ENCODE data around the gene CDC14A. TPM values are rescaled to one million over a fixed set of nuclear protein-coding genes. Genes with fewer than 3 reads are reported as not detected.

Gene CDC14A
- polyA plus RNA-seq, 1 donor from 2014 or later, result 2.7 TPM

DNA sequence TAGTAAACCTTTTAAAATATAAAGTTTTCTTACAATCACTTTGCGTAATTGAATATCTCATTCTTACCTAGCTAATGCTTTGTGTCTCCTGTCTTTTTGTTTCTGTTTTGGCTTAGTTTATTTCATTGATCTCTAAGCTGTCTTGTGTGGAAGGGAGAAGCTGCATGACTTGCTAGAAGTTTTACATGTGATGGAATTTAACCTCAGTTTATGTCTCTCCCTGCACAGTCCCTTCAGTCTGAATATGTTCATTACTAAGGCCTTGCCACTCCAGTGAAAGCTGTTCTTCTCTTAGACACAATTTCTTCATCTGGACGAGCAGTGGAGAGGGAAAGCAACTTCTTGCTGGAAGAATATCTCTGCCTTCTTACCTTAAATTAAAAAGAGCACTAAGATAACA is 165.7 kb downstream of the CDC14A start:
- no peak overlapping the region for H2AFZ ChIP-seq (ENCODE audit: low read depth, low read length)
- no peaks in the 10 kb centered on the region for H3F3A ChIP-seq (ENCODE audit: insufficient read depth, low read length, poor library complexity, severe bottlenecking)
- H3K4me3 ChIP-seq (ENCODE audit: low read length), result no peak overlapping the region
- H3K9me3 ChIP-seq (ENCODE audit: low read length), result no peaks in the 10 kb centered on the region
- H3K9ac ChIP-seq (ENCODE audit: low read length), result no peak overlapping the region
- no peaks in the 10 kb centered on the region for H4K20me1 ChIP-seq (ENCODE audit: insufficient read depth)
- H3K79me2 ChIP-seq (replicated peaks; ENCODE audit: insufficient read depth, low read length), result no peaks in the 10 kb centered on the region
- H3K4me2 ChIP-seq (ENCODE audit: low read length), result no peak overlapping the region
- TF ChIP-seq, protein P1, sequence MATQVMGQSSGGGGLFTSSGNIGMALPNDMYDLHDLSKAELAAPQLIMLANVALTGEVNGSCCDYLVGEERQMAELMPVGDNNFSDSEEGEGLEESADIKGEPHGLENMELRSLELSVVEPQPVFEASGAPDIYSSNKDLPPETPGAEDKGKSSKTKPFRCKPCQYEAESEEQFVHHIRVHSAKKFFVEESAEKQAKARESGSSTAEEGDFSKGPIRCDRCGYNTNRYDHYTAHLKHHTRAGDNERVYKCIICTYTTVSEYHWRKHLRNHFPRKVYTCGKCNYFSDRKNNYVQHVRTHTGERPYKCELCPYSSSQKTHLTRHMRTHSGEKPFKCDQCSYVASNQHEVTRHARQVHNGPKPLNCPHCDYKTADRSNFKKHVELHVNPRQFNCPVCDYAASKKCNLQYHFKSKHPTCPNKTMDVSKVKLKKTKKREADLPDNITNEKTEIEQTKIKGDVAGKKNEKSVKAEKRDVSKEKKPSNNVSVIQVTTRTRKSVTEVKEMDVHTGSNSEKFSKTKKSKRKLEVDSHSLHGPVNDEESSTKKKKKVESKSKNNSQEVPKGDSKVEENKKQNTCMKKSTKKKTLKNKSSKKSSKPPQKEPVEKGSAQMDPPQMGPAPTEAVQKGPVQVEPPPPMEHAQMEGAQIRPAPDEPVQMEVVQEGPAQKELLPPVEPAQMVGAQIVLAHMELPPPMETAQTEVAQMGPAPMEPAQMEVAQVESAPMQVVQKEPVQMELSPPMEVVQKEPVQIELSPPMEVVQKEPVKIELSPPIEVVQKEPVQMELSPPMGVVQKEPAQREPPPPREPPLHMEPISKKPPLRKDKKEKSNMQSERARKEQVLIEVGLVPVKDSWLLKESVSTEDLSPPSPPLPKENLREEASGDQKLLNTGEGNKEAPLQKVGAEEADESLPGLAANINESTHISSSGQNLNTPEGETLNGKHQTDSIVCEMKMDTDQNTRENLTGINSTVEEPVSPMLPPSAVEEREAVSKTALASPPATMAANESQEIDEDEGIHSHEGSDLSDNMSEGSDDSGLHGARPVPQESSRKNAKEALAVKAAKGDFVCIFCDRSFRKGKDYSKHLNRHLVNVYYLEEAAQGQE (IDR thresholded peaks at IDR 0.05; ENCODE audit: borderline replicate concordance), result no peak
- no peak for TF ChIP-seq TAF1 (IDR thresholded peaks at IDR 0.05; ENCODE audit: low read depth)
- TF ChIP-seq, protein P2, sequence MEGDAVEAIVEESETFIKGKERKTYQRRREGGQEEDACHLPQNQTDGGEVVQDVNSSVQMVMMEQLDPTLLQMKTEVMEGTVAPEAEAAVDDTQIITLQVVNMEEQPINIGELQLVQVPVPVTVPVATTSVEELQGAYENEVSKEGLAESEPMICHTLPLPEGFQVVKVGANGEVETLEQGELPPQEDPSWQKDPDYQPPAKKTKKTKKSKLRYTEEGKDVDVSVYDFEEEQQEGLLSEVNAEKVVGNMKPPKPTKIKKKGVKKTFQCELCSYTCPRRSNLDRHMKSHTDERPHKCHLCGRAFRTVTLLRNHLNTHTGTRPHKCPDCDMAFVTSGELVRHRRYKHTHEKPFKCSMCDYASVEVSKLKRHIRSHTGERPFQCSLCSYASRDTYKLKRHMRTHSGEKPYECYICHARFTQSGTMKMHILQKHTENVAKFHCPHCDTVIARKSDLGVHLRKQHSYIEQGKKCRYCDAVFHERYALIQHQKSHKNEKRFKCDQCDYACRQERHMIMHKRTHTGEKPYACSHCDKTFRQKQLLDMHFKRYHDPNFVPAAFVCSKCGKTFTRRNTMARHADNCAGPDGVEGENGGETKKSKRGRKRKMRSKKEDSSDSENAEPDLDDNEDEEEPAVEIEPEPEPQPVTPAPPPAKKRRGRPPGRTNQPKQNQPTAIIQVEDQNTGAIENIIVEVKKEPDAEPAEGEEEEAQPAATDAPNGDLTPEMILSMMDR (IDR thresholded peaks at IDR 0.05; ENCODE audit: poor library complexity, severe bottlenecking), result no peak
- no peak for TF ChIP-seq RAD21 (conservative IDR thresholded peaks at IDR 0.05)
- TF ChIP-seq POLR2AphosphoS5 (IDR thresholded peaks at IDR 0.05), result no peak
- TF ChIP-seq MXI1 (conservative IDR thresholded peaks at IDR 0.05; ENCODE audit: poor library complexity, severe bottlenecking), result no peak
- TF ChIP-seq SMC3 (conservative IDR thresholded peaks at IDR 0.05; ENCODE audit: poor library complexity), result no peak
- no peak for TF ChIP-seq EP300 (conservative IDR thresholded peaks at IDR 0.05; ENCODE audit: poor library complexity, severe bottlenecking)
- TF ChIP-seq EZH2 (IDR thresholded peaks at IDR 0.05; ENCODE audit: borderline replicate concordance, insufficient read depth, low read length, poor library complexity, severe bottlenecking), result no peak
- no peaks in the 10 kb centered on the region for H3K27me3 ChIP-seq (ENCODE audit: insufficient read depth, low read depth, low read length)
- H3K27ac ChIP-seq (ENCODE audit: low read length), result no peak overlapping the region
- no peaks in the 10 kb centered on the region for H3K36me3 ChIP-seq (ENCODE audit: insufficient read depth, low read length)
- H3K9me2 ChIP-seq (ENCODE audit: insufficient read depth, low read length), result no peaks in the 10 kb centered on the region

DNA sequence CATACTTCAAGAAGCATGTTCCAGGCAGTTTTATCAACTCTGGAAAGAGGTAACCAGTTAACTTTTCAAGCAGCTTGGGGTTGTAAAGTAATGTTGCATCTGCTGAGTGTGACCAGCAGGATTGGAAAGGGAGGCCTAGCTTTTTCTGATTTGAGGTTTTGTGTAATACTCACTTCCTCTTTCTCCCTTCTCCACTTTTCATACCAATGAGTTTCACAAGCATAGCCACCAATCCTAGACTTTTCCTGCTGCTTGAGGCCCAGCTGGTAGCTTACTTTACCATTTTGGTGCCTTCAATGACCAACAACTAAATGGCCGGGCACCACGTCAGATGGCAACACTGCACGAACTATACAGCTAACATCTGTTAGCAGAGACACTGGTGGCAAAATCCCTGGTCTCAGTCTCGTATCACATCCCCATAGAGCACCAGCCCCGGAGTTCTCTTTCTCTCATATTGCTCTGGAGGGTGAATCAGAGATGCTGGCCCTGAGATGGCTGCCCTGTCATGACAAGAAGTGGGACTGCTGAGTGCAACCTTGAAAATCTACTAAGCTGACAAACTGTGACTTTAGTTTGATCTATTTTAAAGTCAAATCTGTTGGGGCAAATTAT is 170.8 kb downstream of the CDC14A start:
- Histone ChIP-seq H3K4me2 (ENCODE audit: low read length) (no peak overlapping the region), H4K20me1 (ENCODE audit: insufficient read depth) (no peaks in the 10 kb centered on the region), H3K27ac (ENCODE audit: low read length) (no peak overlapping the region), H3K36me3 (ENCODE audit: insufficient read depth, low read length) (no peaks in the 10 kb centered on the region), H3K79me2 (replicated peaks; ENCODE audit: insufficient read depth, low read length) (no peaks in the 10 kb centered on the region), H3K9me2 (ENCODE audit: insufficient read depth, low read length) (no peaks in the 10 kb centered on the region), H3K9ac (ENCODE audit: low read length) (no peak overlapping the region), H3K4me3 (ENCODE audit: low read length) (no peak overlapping the region), H2AFZ (ENCODE audit: low read depth, low read length) (no peak overlapping the region), H3F3A (ENCODE audit: insufficient read depth, low read length, poor library complexity, severe bottlenecking) (no peaks in the 10 kb centered on the region), H3K27me3 (ENCODE audit: insufficient read depth, low read depth, low read length) (no peaks in the 10 kb centered on the region), H3K9me3 (ENCODE audit: low read length) (no peaks in the 10 kb centered on the region)
- TF ChIP-seq, protein P2 (IDR thresholded peaks at IDR 0.05; ENCODE audit: poor library complexity, severe bottlenecking), result no peak
- TF ChIP-seq EP300 (conservative IDR thresholded peaks at IDR 0.05; ENCODE audit: poor library complexity, severe bottlenecking) (no peak), TAF1 (IDR thresholded peaks at IDR 0.05; ENCODE audit: low read depth) (no peak), MXI1 (conservative IDR thresholded peaks at IDR 0.05; ENCODE audit: poor library complexity, severe bottlenecking) (no peak), RAD21 (conservative IDR thresholded peaks at IDR 0.05) (no peak), SMC3 (conservative IDR thresholded peaks at IDR 0.05; ENCODE audit: poor library complexity) (no peak), POLR2AphosphoS5 (IDR thresholded peaks at IDR 0.05) (no peak), EZH2 (IDR thresholded peaks at IDR 0.05; ENCODE audit: borderline replicate concordance, insufficient read depth, low read length, poor library complexity, severe bottlenecking) (no peak)
